HUDEP-2 (cell line): Measurements from ENCODE around the gene KCNJ2.

Experiments used
- DNase-seq, 76 experiments: peaks; one replicate each; lab custom pipeline; 2025; ENCODE audit not compliant: unreplicated experiment in 76 of 76; lab: John Stamatoyannopoulos, UW

KCNJ2 gene

DNA sequence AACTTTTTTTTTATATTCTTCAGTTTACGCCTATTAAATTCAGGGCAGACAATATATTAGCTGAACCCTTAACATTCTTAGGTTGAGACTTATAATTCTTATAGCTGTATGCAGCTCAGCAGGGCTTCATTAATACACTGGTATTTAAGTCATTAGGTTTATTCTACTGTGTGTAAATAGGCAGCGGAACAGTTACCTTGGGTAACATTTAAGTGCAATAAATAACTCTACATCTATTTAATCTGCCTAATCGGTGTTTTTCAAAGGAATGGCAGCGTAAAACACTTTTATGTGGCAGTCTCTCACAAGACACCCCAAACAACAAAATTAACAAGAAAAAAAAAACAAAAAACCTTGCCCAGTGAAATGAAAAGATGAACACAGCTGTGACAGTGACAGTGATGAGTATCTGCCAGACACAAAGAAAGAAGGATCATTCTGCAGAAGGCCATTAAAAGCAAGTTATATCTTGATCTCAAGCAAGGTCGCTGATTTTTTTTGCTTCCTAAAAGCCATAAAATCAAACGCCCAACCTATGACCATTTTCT, 32.6 kb downstream of the KCNJ2 start:
- DNase-seq = no peak

GRCh38 chr17:70202840-70203239, 33.5 kb downstream of the KCNJ2 start:
- no peak for DNase-seq

- no peak for DNase-seq
These were observed 35.1 kb downstream of the KCNJ2 start for GRCh38 chr17:70204431-70204830.

- DNase-seq = no peak
These were observed 36.1 kb downstream of the KCNJ2 start for GRCh38 chr17:70205401-70205800.

DNA sequence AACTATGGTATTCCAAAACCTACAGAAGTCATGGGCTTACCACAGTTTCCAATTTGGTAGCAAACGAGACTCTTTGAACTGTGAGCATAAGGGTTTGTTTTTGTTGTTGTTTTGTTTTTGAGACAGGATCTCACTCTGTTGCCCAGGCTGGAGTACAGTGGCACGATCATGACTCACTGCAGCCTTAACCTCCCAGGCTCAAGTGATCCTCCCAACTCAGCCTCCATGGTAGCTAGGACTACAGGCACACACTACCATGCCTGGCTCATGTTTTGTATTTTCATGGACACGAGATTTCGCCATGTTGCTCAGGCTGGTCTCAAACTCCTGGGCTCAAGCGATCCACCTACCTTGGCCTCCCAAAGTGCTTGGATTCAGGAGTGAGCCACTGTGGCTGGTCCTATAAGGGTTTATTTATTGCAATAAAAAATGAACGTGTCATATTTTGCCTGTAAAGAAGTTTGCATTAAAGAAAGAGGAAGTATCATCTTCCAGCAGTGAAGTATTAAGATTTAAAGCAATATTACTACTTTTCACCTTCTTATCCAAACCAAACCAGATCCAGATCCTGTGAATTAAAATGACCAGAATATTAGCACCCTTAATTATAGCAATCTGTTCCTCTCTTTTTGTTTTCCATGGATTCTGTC, 37.2 kb downstream of the KCNJ2 start:
- DNase-seq = no peak

DNA sequence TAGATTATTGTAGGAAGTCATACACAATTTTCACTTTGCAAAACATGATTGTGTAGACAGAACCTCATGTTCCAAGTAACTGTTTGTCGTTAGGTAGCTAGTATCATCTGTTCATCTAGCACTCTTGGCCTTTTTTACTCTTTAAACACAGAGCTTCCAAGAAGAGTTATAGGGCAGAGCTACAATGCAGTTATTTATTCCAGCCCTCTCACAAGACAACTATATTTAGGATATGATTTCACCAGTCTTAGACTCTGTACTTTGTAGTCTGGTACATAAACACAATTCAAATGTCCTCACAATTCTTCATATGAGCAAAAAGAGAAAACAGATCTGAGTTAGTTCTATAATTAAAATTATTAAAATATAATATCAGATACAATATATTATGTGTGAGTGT, 37.9 kb downstream of the KCNJ2 start:
- no peak for DNase-seq

DNA sequence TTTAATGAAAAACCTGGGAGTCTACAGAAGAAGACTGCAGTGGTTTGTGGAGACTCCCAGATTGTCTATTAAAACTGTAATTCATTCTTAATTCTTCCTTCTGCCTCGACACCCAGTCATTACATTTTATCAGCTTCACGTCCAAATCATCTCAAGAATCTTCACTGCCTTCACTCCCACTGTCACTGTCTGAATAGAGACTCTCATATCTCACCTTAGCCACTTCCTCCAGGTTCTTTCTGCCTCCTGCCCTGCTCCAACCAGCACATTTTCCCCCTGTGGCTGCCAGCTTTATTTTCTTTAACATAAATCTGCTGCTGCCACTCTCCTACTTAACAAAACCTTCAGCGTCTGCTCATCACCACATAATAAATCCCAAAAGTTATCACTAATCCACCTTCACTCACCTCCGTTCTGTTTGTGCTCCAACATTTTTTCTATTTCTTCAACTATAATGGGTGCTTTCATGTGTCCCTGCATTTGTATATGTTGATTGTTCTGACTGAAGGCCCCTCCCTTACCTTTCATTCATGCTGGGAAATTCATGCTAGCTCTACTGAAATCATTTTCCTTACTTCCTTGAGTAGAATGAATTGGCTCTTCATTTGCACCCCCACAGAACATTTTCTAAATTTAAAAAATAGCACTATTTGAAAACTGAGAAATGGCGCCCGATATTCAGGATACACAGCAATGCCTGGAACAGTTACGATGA, 38.9 kb downstream of the KCNJ2 start:
- no peak for DNase-seq

DNA sequence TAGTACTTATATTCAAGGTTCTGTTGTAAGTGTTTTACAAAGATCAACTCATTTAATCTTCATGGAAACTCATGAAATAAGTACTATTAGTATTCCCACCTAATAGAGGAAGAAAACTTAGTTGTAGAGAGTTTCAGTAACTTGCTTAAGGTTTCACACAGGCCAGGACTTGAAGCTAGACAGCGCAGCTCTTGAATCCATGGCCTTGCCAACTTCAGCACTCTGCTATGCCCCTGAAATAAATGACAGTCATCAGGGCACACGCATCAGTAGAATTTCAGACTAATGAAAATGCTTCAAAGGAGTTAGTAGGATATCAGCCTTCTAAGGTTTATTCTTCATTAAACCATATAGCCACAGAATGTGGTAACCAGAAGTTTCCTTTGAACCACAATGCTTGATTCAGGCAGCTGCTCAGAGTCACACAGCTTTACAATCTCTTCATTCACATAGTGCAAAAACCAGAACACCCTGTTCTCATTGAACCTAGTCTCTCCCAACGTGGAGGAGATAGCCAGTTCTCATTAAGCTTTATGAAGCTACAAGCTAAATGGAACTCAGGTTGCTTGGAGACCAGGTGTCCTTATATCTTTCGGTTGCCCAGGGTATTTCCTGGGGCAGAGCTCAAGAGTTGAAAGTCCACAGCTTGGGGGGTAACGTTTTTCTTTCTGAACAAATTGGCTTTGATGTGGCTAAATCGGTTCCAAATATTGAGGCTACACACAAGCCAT, 39.7 kb downstream of the KCNJ2 start:
- no peak for DNase-seq

DNA sequence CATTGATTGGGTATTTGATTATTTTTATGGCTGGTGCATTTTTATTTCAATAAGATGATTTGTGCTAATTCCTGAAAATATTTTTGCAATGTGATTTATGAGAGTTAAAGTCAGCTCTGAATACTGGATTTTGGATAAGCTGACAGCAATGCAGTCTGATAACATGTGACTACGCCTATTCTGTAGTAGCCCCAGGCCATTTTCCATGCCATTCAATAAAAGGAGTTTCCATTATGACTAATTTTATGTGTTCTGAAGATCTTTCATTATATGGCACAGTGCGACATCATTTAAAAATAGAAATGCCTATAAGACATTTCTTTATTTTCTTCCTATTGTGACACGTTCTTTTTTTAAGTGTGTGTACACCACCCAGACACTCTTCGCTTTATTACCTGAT, 46.3 kb downstream of the KCNJ2 start:
- DNase-seq = no peak

DNA sequence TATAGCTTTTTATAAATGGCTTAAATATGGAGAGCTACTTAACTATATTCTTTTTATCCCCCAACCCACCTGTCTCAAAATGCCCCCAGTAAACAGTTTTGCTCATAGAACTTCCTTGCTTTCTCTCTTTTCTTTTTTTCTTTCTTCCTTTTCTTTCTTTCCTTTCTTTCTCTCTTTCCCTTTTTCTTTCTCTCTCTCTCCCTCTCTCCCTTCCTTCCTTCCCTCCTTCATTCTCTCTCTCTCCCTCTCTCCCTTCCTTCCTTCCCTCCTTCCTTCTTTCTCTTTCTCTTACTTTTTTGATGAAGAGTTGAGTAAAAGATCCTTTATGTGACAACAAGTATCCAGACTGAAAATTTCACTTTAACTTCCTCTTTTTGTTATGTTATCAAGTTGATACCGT, 48.2 kb downstream of the KCNJ2 start:
- no peak for DNase-seq

GRCh38 chr17:70225276-70225675, 55.9 kb downstream of the KCNJ2 start:
- DNase-seq = no peak
